ENCODE results near the gene ATP8A2. TPM values are rescaled to one million over a fixed set of nuclear protein-coding genes. Genes with fewer than 3 reads are reported as not detected.

Gene ATP8A2
- total and polyA plus RNA-seq, 4 donors: 0.01 to 0.08 (median 0.05) TPM; not detected in 1

- Histone ChIP-seq H3K9ac (ENCODE audit: low read depth in 1 of 2, low read length in 2 of 2) (no peak overlapping the region), H3K27ac (ENCODE audit: low read depth in 1 of 2, low read length in 2 of 2) (no peak overlapping the region), H3K36me3 (ENCODE audit: control insufficient read depth in 4 of 4, insufficient read depth in 3 of 4, low read depth in 1 of 4, low read length in 3 of 4) (no peaks in the 10 kb centered on the region), H3K9me3 (ENCODE audit: control insufficient read depth in 4 of 4, low read length in 3 of 4) (no peaks in the 10 kb centered on the region), H3K4me1 (ENCODE audit: control insufficient read depth in 4 of 4, insufficient read depth in 4 of 4, low read length in 3 of 4) (no peaks in the 10 kb centered on the region), H3K27me3 (ENCODE audit: control insufficient read depth in 4 of 4, insufficient read depth in 4 of 4, low read length in 3 of 4) (peaks cover 0 to 3% (median 0%) of the 10 kb centered on the region in 4 donors), H3K4me3 (ENCODE audit: low read depth in 1 of 3, low read length in 3 of 3) (no peak overlapping the region)
- WGBS: 91% methylated on average over 4 of the region's 4 CpGs
- TF ChIP-seq SP1 (IDR thresholded peaks at IDR 0.05) (no peak), MAX (IDR thresholded peaks at IDR 0.05) (no peak), CTCF (IDR thresholded peaks at IDR 0.05; ENCODE audit: low read depth, low read length, missing input control) (no peak), ZBTB33 (IDR thresholded peaks at IDR 0.05) (no peak), HNF4G (IDR thresholded peaks at IDR 0.05) (no peak), TAF1 (conservative IDR thresholded peaks at IDR 0.05) (no peak), RAD21 (IDR thresholded peaks at IDR 0.05) (no peak), NR2F2 (IDR thresholded peaks at IDR 0.05) (no peak), EGR1 (IDR thresholded peaks at IDR 0.05; ENCODE audit: low read depth in 2 of 2) (no peak), YY1 (IDR thresholded peaks at IDR 0.05) (no peak), ATF3 (IDR thresholded peaks at IDR 0.05) (no peak), RXRA (IDR thresholded peaks at IDR 0.05) (no peak), GABPA (IDR thresholded peaks at IDR 0.05 in 1 of 2, conservative IDR thresholded peaks at IDR 0.05 in 1 of 2) (no peak)
- DNase-seq (ENCODE audit: low spot score): no peak
Observed at GRCh38 chr13:25446261-25446660, 74.5 kb downstream of the ATP8A2 start.

- Histone ChIP-seq H3K4me1 (ENCODE audit: control insufficient read depth in 4 of 4, insufficient read depth in 4 of 4, low read length in 3 of 4) (no peaks in the 10 kb centered on the region), H3K27ac (ENCODE audit: low read depth in 1 of 2, low read length in 2 of 2) (no peak overlapping the region)
- WGBS: 62% methylated on average over 3 of the region's 3 CpGs
Observed at GRCh38 chr13:25447396-25447795, 75.6 kb downstream of the ATP8A2 start.

More at GRCh38 chr13:25447396-25447795, 75.6 kb downstream of the ATP8A2 start:
- H3K9me3 ChIP-seq (ENCODE audit: control insufficient read depth in 4 of 4, low read length in 3 of 4): no peaks in the 10 kb centered on the region
- no peak for TF ChIP-seq JUND (IDR thresholded peaks at IDR 0.05)
- TF ChIP-seq ZBTB33 (IDR thresholded peaks at IDR 0.05): no peak
- no peaks in the 10 kb centered on the region for H3K36me3 ChIP-seq (ENCODE audit: control insufficient read depth in 4 of 4, insufficient read depth in 3 of 4, low read depth in 1 of 4, low read length in 3 of 4)
- no peak overlapping the region for H3K4me3 ChIP-seq (ENCODE audit: low read depth in 1 of 3, low read length in 3 of 3)
- no peak for DNase-seq (ENCODE audit: low spot score)
- H3K27me3 ChIP-seq (ENCODE audit: control insufficient read depth in 4 of 4, insufficient read depth in 4 of 4, low read length in 3 of 4): no peaks in the 10 kb centered on the region
- H3K9ac ChIP-seq (ENCODE audit: low read depth in 1 of 2, low read length in 2 of 2): no peak overlapping the region

Data from liver (tissue), 9 donors.